DMS153 treated with DMSO at 0.1 percent for 48 hours (cell line): ENCODE data around the gene COL20A1.

Source experiments
- DNase-seq: peaks from one replicate; lab custom pipeline; 2025; ENCODE audit not compliant: unreplicated experiment; lab: John Stamatoyannopoulos, UW

COL20A1 gene

GRCh38 chr20:63277466-63278272, 15.3 kb upstream of the COL20A1 start:
- no peak for DNase-seq

- no peak for DNase-seq
These were observed 14.3 kb upstream of the COL20A1 start for GRCh38 chr20:63278661-63279060.

DNA sequence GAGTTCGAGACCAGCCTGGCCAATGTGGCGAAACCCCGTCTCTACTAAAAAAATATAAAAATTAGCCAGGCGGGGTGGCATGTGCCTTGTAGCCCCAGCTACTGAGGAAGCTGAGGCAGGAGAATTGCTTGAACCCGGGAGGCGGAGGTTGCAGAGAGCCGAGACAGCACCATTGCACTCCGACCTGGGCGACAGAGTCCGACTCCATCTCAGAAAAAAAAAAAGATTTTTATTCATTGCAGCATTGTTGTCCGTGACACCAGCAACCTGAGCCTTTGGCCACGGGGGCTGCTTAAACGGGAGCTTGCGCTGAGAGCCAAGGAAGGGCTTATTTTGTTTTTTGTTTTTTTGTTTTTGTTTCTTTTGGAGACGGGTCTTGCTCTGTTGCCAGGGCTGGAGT, 13.1 kb upstream of the COL20A1 start:
- no peak for DNase-seq

- DNase-seq: no peak
These were observed 12.6 kb upstream of the COL20A1 start for GRCh38 chr20:63280371-63280770.

- no peak for DNase-seq
These were observed 11.9 kb upstream of the COL20A1 start for GRCh38 chr20:63280929-63281545.

DNA sequence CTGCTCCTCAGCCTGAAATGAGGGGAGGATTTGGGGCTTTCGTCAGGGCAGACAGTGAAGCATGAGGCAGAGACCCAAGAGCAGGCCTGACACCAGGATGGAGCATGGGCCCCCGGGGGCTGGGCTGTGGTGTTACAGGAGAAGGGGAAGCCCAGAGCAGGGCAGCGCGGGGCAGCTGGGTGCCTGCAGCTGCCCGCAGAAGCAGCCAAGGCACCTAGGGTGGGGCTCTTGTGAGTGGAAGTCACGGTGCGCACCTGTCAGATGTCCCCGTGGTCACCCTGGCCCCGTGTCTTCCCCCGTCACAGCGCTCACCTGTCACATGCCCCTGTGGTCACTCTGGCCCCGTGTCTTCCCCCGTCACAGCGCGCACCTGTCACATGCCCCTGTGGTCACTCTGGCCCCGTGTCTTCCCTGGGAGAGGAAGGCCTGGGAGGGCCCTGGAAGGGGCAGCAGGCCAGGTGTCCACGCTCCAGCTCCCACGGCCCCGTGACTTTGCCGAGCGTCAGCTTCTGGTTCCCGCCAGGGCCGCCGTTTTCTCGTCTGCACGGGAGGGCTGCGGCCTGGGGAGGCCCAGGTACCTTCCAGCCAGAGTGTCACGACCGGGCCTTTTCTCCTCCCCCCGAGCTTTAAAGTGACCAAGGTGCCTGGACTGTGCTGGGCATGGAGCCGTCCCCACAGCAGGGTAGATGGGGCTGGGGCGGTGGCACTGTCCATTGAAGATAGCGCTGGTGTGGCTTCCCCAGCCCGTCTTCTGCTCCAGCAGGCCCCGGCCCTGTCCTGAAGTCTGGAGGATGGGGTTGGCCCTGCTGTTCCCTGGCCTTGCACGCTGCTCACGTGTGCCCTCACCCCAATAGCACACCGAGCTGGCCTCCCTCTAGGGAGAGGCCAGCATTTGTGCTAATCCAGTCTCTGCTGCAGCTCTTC, 11.0 kb upstream of the COL20A1 start:
- no peak for DNase-seq

DNA sequence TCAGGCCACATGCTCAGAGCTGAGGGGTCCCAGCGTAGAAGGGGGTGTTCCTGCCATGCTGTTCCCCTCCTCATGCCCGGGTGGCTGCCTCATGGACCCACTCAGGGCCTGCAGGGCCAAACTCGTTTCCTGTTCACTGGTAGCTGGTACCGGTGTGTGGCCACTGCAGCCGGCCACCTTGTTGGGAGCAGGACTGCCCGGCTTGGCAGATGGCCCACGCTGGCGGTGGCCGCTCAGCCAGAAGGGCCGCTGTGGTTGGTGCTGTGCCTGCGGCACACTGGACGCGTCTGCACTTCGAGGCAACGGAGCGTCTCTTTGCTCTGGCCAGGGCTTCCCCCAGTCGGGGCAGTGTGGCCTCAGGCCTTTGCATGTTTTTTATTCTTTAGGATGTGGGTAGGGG, 10.0 kb upstream of the COL20A1 start:
- no peak for DNase-seq

- DNase-seq: no peak
These were observed 9.4 kb upstream of the COL20A1 start for GRCh38 chr20:63283397-63284082.

GRCh38 chr20:63284083-63284440, 8.9 kb upstream of the COL20A1 start:
- DNase-seq: no peak

DNA sequence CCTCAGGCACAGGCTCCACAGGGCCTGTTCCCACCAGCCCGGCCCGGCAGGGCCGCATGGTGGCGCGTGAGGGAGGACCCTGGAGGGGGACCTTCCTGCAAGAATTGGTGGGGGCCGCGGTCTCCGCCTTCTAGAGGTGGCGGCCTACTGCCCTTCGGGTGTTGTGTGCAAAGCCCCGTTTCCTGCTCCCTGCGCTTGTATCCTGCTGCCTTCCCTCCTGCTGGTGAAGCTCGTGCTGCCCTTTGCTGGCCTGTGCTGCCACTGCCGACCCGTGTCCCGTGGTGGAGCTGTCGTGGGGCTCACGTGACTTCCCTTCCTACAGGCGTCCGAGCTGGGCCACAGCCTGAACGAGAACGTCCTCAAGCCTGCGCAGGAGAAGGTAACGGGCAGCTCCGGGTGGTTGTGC, 8.4 kb upstream of the COL20A1 start:
- no peak for DNase-seq

GRCh38 chr20:63284981-63285524, 7.9 kb upstream of the COL20A1 start:
- DNase-seq: no peak

DNA sequence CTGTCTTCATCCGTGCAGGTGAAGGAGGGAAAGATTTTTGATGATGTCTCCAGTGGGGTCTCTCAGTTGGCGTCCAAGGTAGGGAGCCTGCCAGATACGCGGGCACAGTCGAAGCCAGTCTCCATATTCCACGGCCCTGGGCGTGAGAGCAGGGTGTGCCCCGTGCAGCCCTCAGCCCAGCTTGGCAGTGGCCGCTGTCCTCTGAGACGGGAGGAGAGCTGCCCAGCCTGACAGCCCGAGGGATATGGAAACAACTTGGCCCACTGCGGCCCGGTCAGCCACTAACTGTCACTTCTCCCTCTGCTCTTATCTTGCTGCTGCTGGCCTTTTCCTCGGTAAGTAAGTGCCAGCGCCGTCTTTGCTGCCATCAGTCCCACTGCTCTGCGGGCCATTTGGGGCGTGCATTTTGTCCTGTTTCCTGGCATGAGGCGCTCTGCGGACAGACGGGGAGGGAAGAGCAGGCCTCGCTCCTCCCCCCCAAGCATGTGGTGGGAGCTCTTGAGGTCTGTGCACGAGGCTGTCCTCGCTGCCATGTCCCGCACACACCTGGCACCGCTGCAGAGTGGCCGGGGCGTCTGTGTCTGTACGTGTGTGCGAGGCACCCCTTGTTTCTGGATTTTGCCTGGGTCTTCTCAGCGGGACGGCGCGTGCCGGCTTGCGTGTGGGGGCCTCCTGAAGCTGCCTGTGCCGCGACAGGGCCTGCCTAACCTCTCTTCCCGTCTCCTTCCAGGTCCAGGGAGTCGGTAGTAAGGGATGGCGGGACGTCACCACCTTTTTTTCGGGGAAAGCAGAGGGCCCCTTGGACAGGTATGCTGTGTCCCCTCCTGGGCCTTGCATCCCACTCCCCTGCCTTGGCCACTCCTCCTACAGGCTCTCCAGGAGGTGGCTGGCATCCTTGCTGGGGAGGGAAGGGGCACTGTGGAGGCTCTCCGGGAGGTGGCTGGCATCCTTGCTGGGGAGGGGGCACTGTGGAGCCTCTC, 7.1 kb upstream of the COL20A1 start:
- no peak for DNase-seq

DNA sequence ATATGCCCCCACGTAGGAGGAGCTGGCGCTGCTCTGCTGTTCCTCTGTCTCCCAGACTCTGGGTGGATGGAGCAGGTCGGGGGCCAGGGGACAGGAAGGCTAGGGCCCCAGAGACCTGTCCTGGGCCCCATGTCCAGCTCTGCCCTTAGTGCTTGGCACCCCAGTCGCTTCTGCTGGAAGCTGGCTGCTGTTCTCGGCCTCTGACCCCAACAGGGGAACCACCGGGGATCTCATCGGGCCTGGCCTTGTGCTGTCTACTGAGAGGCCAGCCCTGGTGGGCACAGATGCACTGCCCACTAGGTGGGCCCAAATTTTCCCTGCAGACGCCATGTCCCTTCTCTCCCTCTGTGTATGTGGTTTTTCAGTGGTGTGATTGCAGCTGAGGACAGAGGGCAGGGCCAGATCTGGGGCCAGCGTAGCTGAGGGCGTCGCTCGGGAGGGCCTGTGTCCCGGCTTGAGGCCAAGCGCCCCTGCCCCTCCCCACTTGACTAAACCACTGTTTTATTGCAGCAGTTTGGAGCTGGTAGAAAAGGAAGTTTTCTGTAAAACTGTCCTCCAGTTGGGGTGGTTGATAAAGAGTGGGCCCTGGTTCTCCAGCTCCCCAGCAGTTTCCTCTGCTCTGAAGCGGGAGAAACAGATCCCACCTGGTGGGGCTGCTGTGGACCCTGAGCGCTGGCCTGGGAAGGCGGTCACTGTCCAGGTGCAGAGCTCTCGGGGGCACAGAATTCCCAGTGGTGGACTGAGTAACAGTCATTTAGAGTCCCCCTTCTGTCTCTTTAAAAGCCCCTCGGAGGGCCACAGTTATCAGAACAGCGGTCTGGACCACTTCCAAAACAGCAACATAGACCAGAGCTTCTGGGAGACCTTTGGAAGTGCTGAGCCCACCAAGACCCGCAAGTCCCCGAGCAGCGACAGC, 5.9 kb upstream of the COL20A1 start:
- DNase-seq: no peak

- DNase-seq: no peak
These were observed 5.0 kb upstream of the COL20A1 start for GRCh38 chr20:63287697-63288580.

DNA sequence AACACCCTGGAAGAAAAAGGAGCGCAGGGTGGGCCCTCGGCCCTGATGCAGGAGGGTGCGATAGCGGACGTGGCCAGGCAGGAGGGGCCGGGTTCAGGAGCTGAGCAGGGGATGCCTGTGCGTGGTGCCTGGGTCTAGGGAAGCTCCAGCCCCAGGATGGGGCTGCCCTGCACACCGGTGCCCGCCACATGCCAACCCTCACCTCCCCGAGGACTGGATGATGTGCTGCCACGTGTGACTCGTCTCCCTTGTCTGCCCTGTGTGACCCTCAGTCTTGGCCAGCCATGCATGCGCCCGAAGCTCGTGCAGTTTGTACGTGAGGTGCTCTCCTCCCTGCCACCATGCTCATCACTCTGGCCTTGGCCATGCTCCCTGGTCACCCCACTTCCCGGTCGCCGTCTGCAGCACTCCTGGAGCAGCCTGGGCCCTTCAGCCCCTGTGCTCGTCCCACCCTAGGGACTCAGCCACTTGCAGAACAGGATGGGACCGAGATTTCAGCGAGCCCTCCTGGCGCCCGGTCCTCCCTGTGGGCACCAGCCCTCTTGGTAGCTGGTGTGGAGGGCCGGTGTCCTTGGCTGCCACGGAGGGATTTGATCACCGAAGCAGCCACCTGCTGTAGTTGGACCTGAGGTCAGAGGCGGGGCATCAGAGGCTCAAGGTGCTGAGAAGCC, 4.3 kb upstream of the COL20A1 start:
- no peak for DNase-seq

DNA sequence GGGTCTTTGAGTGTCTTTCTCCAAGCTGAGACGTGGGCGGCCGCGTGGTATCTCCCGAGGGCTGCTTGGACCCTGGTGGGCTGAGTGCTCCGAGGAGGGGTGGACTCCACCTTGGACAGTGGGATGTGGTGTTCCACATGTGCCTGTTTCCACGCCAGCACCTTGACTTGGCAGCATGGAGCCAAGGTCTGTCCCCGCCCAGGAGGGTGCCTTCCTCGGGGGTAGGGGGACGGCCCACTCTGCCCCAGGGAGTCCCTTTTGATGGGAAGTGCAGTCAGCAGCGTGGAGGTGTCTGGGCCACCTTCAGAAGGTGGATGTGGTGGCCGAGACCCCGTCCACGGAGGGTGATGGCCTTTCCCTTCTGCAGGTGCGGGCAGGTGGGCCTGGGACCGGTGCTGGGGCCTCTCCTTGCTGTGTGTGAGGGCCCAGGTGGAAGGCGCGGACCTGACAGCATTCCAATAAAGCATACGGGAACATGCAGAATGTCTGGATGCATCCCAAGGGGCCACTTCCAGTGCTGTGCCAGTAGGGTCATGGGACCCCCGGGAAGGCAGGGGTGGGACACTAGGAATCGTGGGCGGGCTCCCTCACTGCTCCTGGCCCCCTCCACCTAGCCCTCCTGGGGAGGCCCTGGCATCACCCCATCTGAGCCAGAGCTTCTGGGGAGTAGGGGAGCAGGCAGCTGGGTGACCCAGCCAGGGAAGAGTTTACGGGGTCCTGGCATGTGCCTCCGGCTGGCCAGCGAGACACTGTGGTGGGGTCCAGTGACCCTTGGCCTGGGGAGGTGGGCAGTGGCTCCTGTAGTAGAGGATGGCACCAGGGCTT, 3.5 kb upstream of the COL20A1 start:
- DNase-seq: no peak
